ENCODE data around the gene ENAH. TPM values are rescaled to one million over a fixed set of nuclear protein-coding genes. Genes with fewer than 3 reads are reported as not detected.

ENAH gene
- total and polyA plus RNA-seq, 2 donors (not counting 1 experiment from before 2014, with no cell fraction given): 1.3 to 1.6 TPM

DNA sequence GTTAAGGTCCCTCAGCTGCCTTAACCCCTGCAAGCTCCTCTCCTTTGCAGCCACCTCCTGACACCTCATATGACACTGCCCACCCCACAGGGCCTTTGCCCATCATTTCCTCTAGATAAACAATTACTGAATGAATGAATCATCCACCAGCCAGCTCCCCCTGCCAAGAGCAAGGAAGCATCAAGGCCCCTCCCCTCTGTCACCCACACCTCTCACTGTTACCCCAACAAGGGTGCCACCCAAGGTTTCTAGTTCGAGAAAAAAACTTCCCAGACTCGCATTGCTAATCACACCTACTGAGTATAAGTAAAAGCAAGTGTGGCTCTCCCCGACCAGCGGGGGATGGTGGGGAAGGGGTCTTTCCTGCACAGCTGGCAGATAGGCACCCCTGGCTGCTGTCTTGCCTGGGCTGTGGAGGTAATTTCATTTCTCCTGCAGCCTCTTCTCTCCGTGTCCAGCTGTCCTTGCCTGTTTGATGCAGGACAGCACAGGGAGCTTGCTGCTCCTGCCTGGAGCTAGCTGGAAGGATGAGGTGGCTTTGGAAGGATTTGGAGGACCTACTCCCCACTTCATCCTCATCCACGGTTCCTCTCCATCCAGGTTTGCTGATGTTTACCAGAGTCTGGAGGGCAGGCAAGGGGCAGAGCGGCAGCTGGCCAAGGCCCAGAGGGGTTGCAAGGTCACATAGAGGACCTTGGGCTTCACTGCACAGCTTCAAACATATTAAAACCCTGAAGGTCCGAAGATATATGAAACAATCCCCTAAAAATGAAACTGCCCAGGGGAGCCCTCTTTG lies 192.0 kb downstream of the ENAH start:
- ChIA-PET CTCF (interaction anchor here (0.6 to 1.5 kb wide), 4 partner anchors 13 to 39 kb away, joined by 3 to 5 read pairs (median 3); no protein-coding TSS in a partner anchor), POLR2A (interaction anchor here (0.7 to 1.5 kb wide), 2 partner anchors 10 to 520 kb away, joined by 3 to 4 read pairs; no protein-coding TSS in a partner anchor)
- 89% methylated on average over 4 of the region's 8 CpGs for WGBS (ENCODE audit: insufficient coverage)
- Histone ChIP-seq H3K9ac (ENCODE audit: low read length) (no peak overlapping the region), H3K4me2 (replicated peaks; ENCODE audit: low read depth, low read length, poor library complexity, severe bottlenecking) (no peak overlapping the region), H3K9me3 (ENCODE audit: control extremely low read depth in 1 of 3, control insufficient read depth in 2 of 3, insufficient read depth in 1 of 3, low read length in 2 of 3) (no peaks in the 10 kb centered on the region), H3K4me1 (ENCODE audit: control insufficient read depth in 2 of 2, insufficient read depth in 2 of 2, low read length in 2 of 2) (peaks cover 0 to 7% of the 10 kb centered on the region in 2 donors), H3K27me3 (replicated peaks in 1 of 4; ENCODE audit: control extremely low read depth in 1 of 4, control insufficient read depth in 3 of 4, insufficient read depth in 4 of 4, low read length in 3 of 4) (no peaks in the 10 kb centered on the region), H3K36me3 (replicated peaks in 1 of 2; ENCODE audit: control extremely low read depth in 1 of 2, control insufficient read depth in 1 of 2, extremely low read depth in 1 of 2, insufficient read depth in 2 of 2, low read length in 1 of 2) (no peaks in the 10 kb centered on the region), H3K4me3 (ENCODE audit: control extremely low read depth in 1 of 5, extremely low read depth in 1 of 5, insufficient read depth in 1 of 5, low read depth in 2 of 5, low read length in 4 of 5) (no peak overlapping the region), H4K20me1 (ENCODE audit: control insufficient read depth, insufficient read depth, low read length, poor library complexity, severe bottlenecking) (no peaks in the 10 kb centered on the region), H3K27ac (ENCODE audit: low read length in 2 of 2) (no peak overlapping the region), H3K79me2 (ENCODE audit: control insufficient read depth, insufficient read depth, low read length) (no peaks in the 10 kb centered on the region), H2AFZ (ENCODE audit: insufficient read depth, low read depth, low read length, poor library complexity, severe bottlenecking) (no peak overlapping the region)
- Mint-ChIP-seq H3K27ac (peak overlapping the region; percentile 26), H3K4me1 (peaks cover 14% of the 10 kb centered on the region), H3K4me3 (no peak overlapping the region), H3K9me3 (ENCODE audit: insufficient read depth) (no peaks in the 10 kb centered on the region), H3K27me3 (no peaks in the 10 kb centered on the region)
- DNase-seq (no peak), ATAC-seq (ENCODE audit: low read depth) (no peak)
- intact Hi-C loops (cut with micrococcal nuclease): no loop called here
- no peak for TF ChIP-seq EZH2 (IDR thresholded peaks at IDR 0.05; ENCODE audit: borderline replicate concordance, insufficient read depth, low read depth, low read length, poor library complexity, severe bottlenecking)
- TF ChIP-seq, protein P1, sequence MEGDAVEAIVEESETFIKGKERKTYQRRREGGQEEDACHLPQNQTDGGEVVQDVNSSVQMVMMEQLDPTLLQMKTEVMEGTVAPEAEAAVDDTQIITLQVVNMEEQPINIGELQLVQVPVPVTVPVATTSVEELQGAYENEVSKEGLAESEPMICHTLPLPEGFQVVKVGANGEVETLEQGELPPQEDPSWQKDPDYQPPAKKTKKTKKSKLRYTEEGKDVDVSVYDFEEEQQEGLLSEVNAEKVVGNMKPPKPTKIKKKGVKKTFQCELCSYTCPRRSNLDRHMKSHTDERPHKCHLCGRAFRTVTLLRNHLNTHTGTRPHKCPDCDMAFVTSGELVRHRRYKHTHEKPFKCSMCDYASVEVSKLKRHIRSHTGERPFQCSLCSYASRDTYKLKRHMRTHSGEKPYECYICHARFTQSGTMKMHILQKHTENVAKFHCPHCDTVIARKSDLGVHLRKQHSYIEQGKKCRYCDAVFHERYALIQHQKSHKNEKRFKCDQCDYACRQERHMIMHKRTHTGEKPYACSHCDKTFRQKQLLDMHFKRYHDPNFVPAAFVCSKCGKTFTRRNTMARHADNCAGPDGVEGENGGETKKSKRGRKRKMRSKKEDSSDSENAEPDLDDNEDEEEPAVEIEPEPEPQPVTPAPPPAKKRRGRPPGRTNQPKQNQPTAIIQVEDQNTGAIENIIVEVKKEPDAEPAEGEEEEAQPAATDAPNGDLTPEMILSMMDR (IDR thresholded peaks at IDR 0.05): no peak

All from B cell (primary cell).